Measurements from ENCODE around the gene NAV2. TPM values are rescaled to one million over a fixed set of nuclear protein-coding genes. Genes with fewer than 3 reads are reported as not detected.

NAV2 gene
- total RNA-seq, 1 donor from 2014 or later, result 31.4 TPM

DNA sequence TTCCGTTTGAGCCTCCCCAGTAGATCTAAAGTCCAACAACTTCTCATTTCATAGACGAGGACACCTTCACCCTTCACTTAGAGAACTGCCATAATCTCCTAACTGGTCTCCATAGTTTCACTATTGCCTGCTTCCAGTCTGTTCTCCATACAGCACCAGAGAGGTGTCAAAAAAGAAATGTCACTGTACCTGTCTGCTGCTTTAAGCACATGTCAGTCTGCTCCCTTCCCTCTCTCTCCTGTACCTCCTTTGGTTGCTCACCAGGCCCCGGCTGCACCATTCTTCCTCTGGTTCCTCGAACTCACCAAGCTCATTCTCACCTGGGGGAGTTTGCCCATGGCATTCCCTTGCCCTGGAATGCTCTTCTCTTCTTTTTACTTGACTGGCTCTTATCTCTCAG lies 75.8 kb downstream of the NAV2 start:
- TF ChIP-seq, protein P1, sequence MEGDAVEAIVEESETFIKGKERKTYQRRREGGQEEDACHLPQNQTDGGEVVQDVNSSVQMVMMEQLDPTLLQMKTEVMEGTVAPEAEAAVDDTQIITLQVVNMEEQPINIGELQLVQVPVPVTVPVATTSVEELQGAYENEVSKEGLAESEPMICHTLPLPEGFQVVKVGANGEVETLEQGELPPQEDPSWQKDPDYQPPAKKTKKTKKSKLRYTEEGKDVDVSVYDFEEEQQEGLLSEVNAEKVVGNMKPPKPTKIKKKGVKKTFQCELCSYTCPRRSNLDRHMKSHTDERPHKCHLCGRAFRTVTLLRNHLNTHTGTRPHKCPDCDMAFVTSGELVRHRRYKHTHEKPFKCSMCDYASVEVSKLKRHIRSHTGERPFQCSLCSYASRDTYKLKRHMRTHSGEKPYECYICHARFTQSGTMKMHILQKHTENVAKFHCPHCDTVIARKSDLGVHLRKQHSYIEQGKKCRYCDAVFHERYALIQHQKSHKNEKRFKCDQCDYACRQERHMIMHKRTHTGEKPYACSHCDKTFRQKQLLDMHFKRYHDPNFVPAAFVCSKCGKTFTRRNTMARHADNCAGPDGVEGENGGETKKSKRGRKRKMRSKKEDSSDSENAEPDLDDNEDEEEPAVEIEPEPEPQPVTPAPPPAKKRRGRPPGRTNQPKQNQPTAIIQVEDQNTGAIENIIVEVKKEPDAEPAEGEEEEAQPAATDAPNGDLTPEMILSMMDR (IDR thresholded peaks at IDR 0.05), result no peak
- H3K4me3 Mint-ChIP-seq (ENCODE audit: unreplicated experiment), result no peak overlapping the region
- H3K4me1 Mint-ChIP-seq (ENCODE audit: unreplicated experiment), result no peaks in the 10 kb centered on the region
- peaks cover 3% of the 10 kb centered on the region for H3K36me3 Mint-ChIP-seq (ENCODE audit: unreplicated experiment)
- no peak for DNase-seq (ENCODE audit: extremely low spot score, unreplicated experiment)
- H3K27me3 Mint-ChIP-seq (ENCODE audit: unreplicated experiment), result no peaks in the 10 kb centered on the region
- no peaks in the 10 kb centered on the region for H3K9me3 Mint-ChIP-seq (ENCODE audit: unreplicated experiment)
- no peak overlapping the region for H3K27ac Mint-ChIP-seq (ENCODE audit: unreplicated experiment)

GRCh38 chr11:19789245-19789644 lies 76.6 kb downstream of the NAV2 start:
- Mint-ChIP-seq H3K4me1 (ENCODE audit: unreplicated experiment) (no peaks in the 10 kb centered on the region), H3K27me3 (ENCODE audit: unreplicated experiment) (no peaks in the 10 kb centered on the region), H3K27ac (ENCODE audit: unreplicated experiment) (no peak overlapping the region), H3K4me3 (ENCODE audit: unreplicated experiment) (no peak overlapping the region), H3K36me3 (ENCODE audit: unreplicated experiment) (peaks cover 3% of the 10 kb centered on the region), H3K9me3 (ENCODE audit: unreplicated experiment) (no peaks in the 10 kb centered on the region)
- no peak for DNase-seq (ENCODE audit: extremely low spot score, unreplicated experiment)
- TF ChIP-seq, protein P1 (IDR thresholded peaks at IDR 0.05), result no peak

GRCh38 chr11:19789835-19790710 lies 77.4 kb downstream of the NAV2 start:
- Mint-ChIP-seq H3K9me3 (ENCODE audit: unreplicated experiment) (no peaks in the 10 kb centered on the region), H3K36me3 (ENCODE audit: unreplicated experiment) (peaks cover 3% of the 10 kb centered on the region), H3K4me3 (ENCODE audit: unreplicated experiment) (no peak overlapping the region), H3K4me1 (ENCODE audit: unreplicated experiment) (no peaks in the 10 kb centered on the region), H3K27ac (ENCODE audit: unreplicated experiment) (no peak overlapping the region), H3K27me3 (ENCODE audit: unreplicated experiment) (no peaks in the 10 kb centered on the region)
- TF ChIP-seq, protein P1 (IDR thresholded peaks at IDR 0.05), result no peak
- DNase-seq (ENCODE audit: extremely low spot score, unreplicated experiment), result no peak

GRCh38 chr11:19790831-19791552 lies 78.4 kb downstream of the NAV2 start:
- peaks cover 3% of the 10 kb centered on the region for H3K36me3 Mint-ChIP-seq (ENCODE audit: unreplicated experiment)
- no peaks in the 10 kb centered on the region for H3K27me3 Mint-ChIP-seq (ENCODE audit: unreplicated experiment)
- H3K27ac Mint-ChIP-seq (ENCODE audit: unreplicated experiment), result no peak overlapping the region

More at GRCh38 chr11:19790831-19791552, 78.4 kb downstream of the NAV2 start:
- DNase-seq (ENCODE audit: extremely low spot score, unreplicated experiment), result no peak
- H3K4me3 Mint-ChIP-seq (ENCODE audit: unreplicated experiment), result no peak overlapping the region
- H3K4me1 Mint-ChIP-seq (ENCODE audit: unreplicated experiment), result no peaks in the 10 kb centered on the region
- H3K9me3 Mint-ChIP-seq (ENCODE audit: unreplicated experiment), result no peaks in the 10 kb centered on the region
- TF ChIP-seq, protein P1 (IDR thresholded peaks at IDR 0.05), result no peak

Measured in osteocyte (in vitro differentiated cells).